Endodermal cell (in vitro differentiated cells): ENCODE data around the gene FAM168A. TPM values are rescaled to one million over a fixed set of nuclear protein-coding genes. Genes with fewer than 3 reads are reported as not detected.

ENCODE experiments used
- DNase-seq: peaks from one replicate; pipeline ENCODE4 v3.0.0-alpha.2; 2017
- H3K27ac ChIP-seq: 2 replicates; pipeline ENCODE4 v1.5.1; 2013; ENCODE audit warnings: mild to moderate bottlenecking, low read depth, low read length, moderate library complexity
- H3K27me3 ChIP-seq: 2 replicates; pipeline ENCODE4 v1.6.1; 2013; ENCODE audit warnings: mild to moderate bottlenecking, low read length, moderate library complexity; ENCODE audit not compliant: insufficient read depth, control insufficient read depth, poor library complexity, severe bottlenecking
- H3K36me3 ChIP-seq: 2 replicates; pipeline ENCODE4 v1.7.0; 2013; ENCODE audit warnings: mild to moderate bottlenecking, low read length, moderate library complexity; ENCODE audit not compliant: control insufficient read depth, insufficient read depth
- H3K4me1 ChIP-seq: one replicate; pipeline ENCODE4 v1.7.0; 2013; ENCODE audit warnings: low read length; ENCODE audit not compliant: control insufficient read depth, insufficient read depth
- H3K4me3 ChIP-seq: 2 replicates; pipeline ENCODE4 v1.5.1; 2013; ENCODE audit warnings: mild to moderate bottlenecking, low read length, moderate library complexity
- H3K9ac ChIP-seq: 2 replicates; pipeline ENCODE4 v1.6.1; 2013; ENCODE audit warnings: mild to moderate bottlenecking, low read length, moderate library complexity; ENCODE audit not compliant: poor library complexity, severe bottlenecking; ENCODE audit errors: extremely low read depth
- H3K9me3 ChIP-seq: 2 replicates; pipeline ENCODE4 v1.6.1; 2013; ENCODE audit warnings: mild to moderate bottlenecking, low read length, moderate library complexity; ENCODE audit not compliant: control insufficient read depth
- H3K27ac Mint-ChIP-seq: 2 replicates; pipeline ENCODE4 v1.8.0; 2020; ENCODE audit warnings: mixed read lengths
- H3K27me3 Mint-ChIP-seq: 2 replicates; pipeline ENCODE4 v1.8.0; 2021; ENCODE audit warnings: mild to moderate bottlenecking, mixed read lengths; ENCODE audit not compliant: insufficient read depth
- H3K36me3 Mint-ChIP-seq: 2 replicates; pipeline ENCODE4 v1.8.0; 2020; ENCODE audit warnings: low read depth, mixed read lengths
- H3K4me1 Mint-ChIP-seq: 2 replicates; pipeline ENCODE4 v1.8.0; 2020; ENCODE audit warnings: mixed read lengths
- H3K4me3 Mint-ChIP-seq: 2 replicates; pipeline ENCODE4 v1.8.0; 2020; ENCODE audit warnings: mild to moderate bottlenecking, moderate library complexity, mixed read lengths
- H3K9me3 Mint-ChIP-seq: 2 replicates; pipeline ENCODE4 v1.8.0; 2020; ENCODE audit warnings: mild to moderate bottlenecking, mixed read lengths
- CTCF ChIP-seq: fragments of 200-600 bp; sonication (generic); conservative IDR thresholded peaks from 2 replicates; pipeline ENCODE4 v1.5.0; 2021; ENCODE audit warnings: antibody characterized with exemption, mild to moderate bottlenecking
- WGBS, 2 experiments: methylation state at CpG; one replicate each; pipeline versions ENCODE4 v1.1.5 to v1.1.7; 2013; ENCODE audit warnings: missing lambda C conversion rate in 2 of 2, mixed read lengths in 1 of 2; ENCODE audit not compliant: insufficient coverage in 1 of 2, insufficient read length in 1 of 2; 5-methylcytosine and 5-hydroxymethylcytosine counted together
- total RNA-seq, 2 donors: library from RNA; stranded (reverse); fragmentation: NEBNext Ultra II Directional in 1 of 2; extraction: Animal tissue kit (Norgen Biotek cat#: 25700) in 1 of 2; gene quantifications; 2 replicates in 1 of 2; 3 replicates in 1 of 2; pipeline ENCODE4 v1.2.1, GENCODE V29; 2021

Gene FAM168A
- total RNA-seq, 2 donors from 2014 or later = 27.4 to 31.6 TPM

- peak; percentile 80 for DNase-seq
- Mint-ChIP-seq H3K4me1 (peaks cover 52% of the 10 kb centered on the region), H3K36me3 (peaks cover 2% of the 10 kb centered on the region), H3K9me3 (peaks cover under 1% of the 10 kb centered on the region), H3K4me3 (no peak overlapping the region), H3K27me3 (no peaks in the 10 kb centered on the region), H3K27ac (peak overlapping the region; percentile 78)
- Histone ChIP-seq H3K9ac (no peak overlapping the region), H3K9me3 (peaks cover under 1% of the 10 kb centered on the region), H3K36me3 (no peaks in the 10 kb centered on the region), H3K4me1 (peaks cover 24% of the 10 kb centered on the region), H3K27ac (no peak overlapping the region), H3K4me3 (no peak overlapping the region), H3K27me3 (no peaks in the 10 kb centered on the region)
- WGBS, 2 experiments = 67 to 75% methylated on average over 3 to 4 of the region's 4 CpGs
- peak; percentile 77 for TF ChIP-seq CTCF
These were observed 67.8 kb downstream of the FAM168A start for GRCh38 chr11:73530109-73530508.

GRCh38 chr11:73529204-73529530 is 68.7 kb downstream of the FAM168A start:
- Mint-ChIP-seq H3K27ac (peak overlapping the region; percentile 65), H3K4me1 (peaks cover 52% of the 10 kb centered on the region), H3K27me3 (no peaks in the 10 kb centered on the region), H3K36me3 (peaks cover 4% of the 10 kb centered on the region), H3K9me3 (peaks cover 6% of the 10 kb centered on the region), H3K4me3 (no peak overlapping the region)
- Histone ChIP-seq H3K4me3 (peak overlapping the region; percentile 32), H3K9me3 (peaks cover 4% of the 10 kb centered on the region), H3K9ac (no peak overlapping the region), H3K27me3 (no peaks in the 10 kb centered on the region), H3K36me3 (no peaks in the 10 kb centered on the region), H3K4me1 (peaks cover 24% of the 10 kb centered on the region), H3K27ac (no peak overlapping the region)
- DNase-seq = no peak
- TF ChIP-seq CTCF = no peak

- peaks cover 24% of the 10 kb centered on the region for H3K4me1 ChIP-seq
- H3K4me3 ChIP-seq = peak overlapping the region; percentile 32
- Mint-ChIP-seq H3K27ac (peak overlapping the region; percentile 65), H3K27me3 (no peaks in the 10 kb centered on the region), H3K36me3 (peaks cover 8% of the 10 kb centered on the region), H3K4me1 (peaks cover 52% of the 10 kb centered on the region), H3K9me3 (peaks cover 12% of the 10 kb centered on the region), H3K4me3 (peak overlapping the region; percentile 23)
- no peak for TF ChIP-seq CTCF
- peak; percentile 60 for DNase-seq
- H3K9ac ChIP-seq = no peak overlapping the region
- WGBS, 2 experiments = 59 to 63% methylated on average over 5 of the region's 5 CpGs
- no peaks in the 10 kb centered on the region for H3K36me3 ChIP-seq
- no peaks in the 10 kb centered on the region for H3K27me3 ChIP-seq
- H3K27ac ChIP-seq = no peak overlapping the region
- H3K9me3 ChIP-seq = peaks cover 10% of the 10 kb centered on the region
These were observed 69.3 kb downstream of the FAM168A start for GRCh38 chr11:73528483-73529203.
